ENCODE measurements around the gene AMIGO1.

The AMIGO1 gene

GRCh38 chr1:109479311-109479710 is 30.2 kb downstream of the AMIGO1 start:
- TF ChIP-seq CTCF (conservative IDR thresholded peaks at IDR 0.05; ENCODE audit: low read depth, low read length): no peak
- no peaks in the 10 kb centered on the region for H4K20me1 ChIP-seq (ENCODE audit: insufficient read depth)
- H3K27me3 ChIP-seq (ENCODE audit: insufficient read depth, low read depth): peaks cover 38% of the 10 kb centered on the region; the same call in 1 of the 2 replicates
- no peak overlapping the region for H3K4me2 ChIP-seq
- no peak overlapping the region for H3K4me3 ChIP-seq (IDR thresholded peaks at IDR 0.05; ENCODE audit: insufficient read depth, low read depth, low read length)
- no peak overlapping the region for H3K27ac ChIP-seq
- H3K9ac ChIP-seq: no peak overlapping the region
- no peaks in the 10 kb centered on the region for H3K36me3 ChIP-seq (ENCODE audit: insufficient read depth)
- H2AFZ ChIP-seq (ENCODE audit: low read depth): no peak overlapping the region
- H3K4me1 ChIP-seq (ENCODE audit: low read depth, poor library complexity, severe bottlenecking): peaks cover 10% of the 10 kb centered on the region
- peaks cover 2% of the 10 kb centered on the region; the same call in 1 of the 2 replicates for H3K79me2 ChIP-seq (ENCODE audit: insufficient read depth, low read depth)

- Histone ChIP-seq H3K4me2 (no peak overlapping the region; the same call in 1 of the 2 replicates), H3K9ac (no peak overlapping the region), H3K36me3 (ENCODE audit: insufficient read depth) (no peaks in the 10 kb centered on the region), H2AFZ (ENCODE audit: low read depth) (no peak overlapping the region), H3K4me3 (IDR thresholded peaks at IDR 0.05; ENCODE audit: insufficient read depth, low read depth, low read length) (no peak overlapping the region), H3K4me1 (ENCODE audit: low read depth, poor library complexity, severe bottlenecking) (peaks cover 10% of the 10 kb centered on the region), H3K27ac (no peak overlapping the region), H3K79me2 (ENCODE audit: insufficient read depth, low read depth) (no peaks in the 10 kb centered on the region), H3K27me3 (ENCODE audit: insufficient read depth, low read depth) (peaks cover 40% of the 10 kb centered on the region; the same call in 1 of the 2 replicates), H4K20me1 (ENCODE audit: insufficient read depth) (no peaks in the 10 kb centered on the region)
- TF ChIP-seq CTCF (conservative IDR thresholded peaks at IDR 0.05; ENCODE audit: low read depth, low read length): no peak; the same call in 1 of the 2 replicates
Measured at GRCh38 chr1:109478806-109479205, 30.7 kb downstream of the AMIGO1 start.

GRCh38 chr1:109477821-109478220 is 31.7 kb downstream of the AMIGO1 start:
- Histone ChIP-seq H3K4me1 (ENCODE audit: low read depth, poor library complexity, severe bottlenecking) (peaks cover 4% of the 10 kb centered on the region), H3K4me2 (no peak overlapping the region), H3K27ac (no peak overlapping the region), H4K20me1 (ENCODE audit: insufficient read depth) (no peaks in the 10 kb centered on the region), H3K9ac (no peak overlapping the region), H3K27me3 (ENCODE audit: insufficient read depth, low read depth) (peaks cover 41% of the 10 kb centered on the region; the same call in 1 of the 2 replicates), H3K36me3 (ENCODE audit: insufficient read depth) (no peaks in the 10 kb centered on the region), H3K79me2 (ENCODE audit: insufficient read depth, low read depth) (no peaks in the 10 kb centered on the region), H3K4me3 (IDR thresholded peaks at IDR 0.05; ENCODE audit: insufficient read depth, low read depth, low read length) (no peak overlapping the region), H2AFZ (ENCODE audit: low read depth) (no peak overlapping the region)
- no peak for TF ChIP-seq CTCF (conservative IDR thresholded peaks at IDR 0.05; ENCODE audit: low read depth, low read length)

- Histone ChIP-seq H2AFZ (ENCODE audit: low read depth) (no peak overlapping the region), H3K4me2 (no peak overlapping the region), H3K9ac (no peak overlapping the region)
Measured at GRCh38 chr1:109476825-109477224, 32.7 kb downstream of the AMIGO1 start.

More at GRCh38 chr1:109476825-109477224, 32.7 kb downstream of the AMIGO1 start:
- Histone ChIP-seq H3K36me3 (ENCODE audit: insufficient read depth) (no peaks in the 10 kb centered on the region), H3K27me3 (ENCODE audit: insufficient read depth, low read depth) (peaks cover 40% of the 10 kb centered on the region; the same call in 1 of the 2 replicates), H3K4me1 (ENCODE audit: low read depth, poor library complexity, severe bottlenecking) (peaks cover 4% of the 10 kb centered on the region), H4K20me1 (ENCODE audit: insufficient read depth) (no peaks in the 10 kb centered on the region), H3K4me3 (IDR thresholded peaks at IDR 0.05; ENCODE audit: insufficient read depth, low read depth, low read length) (no peak overlapping the region), H3K27ac (no peak overlapping the region), H3K79me2 (ENCODE audit: insufficient read depth, low read depth) (no peaks in the 10 kb centered on the region)
- no peak for TF ChIP-seq CTCF (conservative IDR thresholded peaks at IDR 0.05; ENCODE audit: low read depth, low read length)

All from KMS-11 (cell line).